Hindlimb muscle (tissue), 1 donor: Measurements from ENCODE around the gene CST5. TPM values are rescaled to one million over a fixed set of nuclear protein-coding genes. Genes with fewer than 3 reads are reported as not detected.
A peak's percentile ranks its signal among the peaks of the same experiment; 100 is the strongest.
"Not testable (repeated sequence)": the region's sequence is repeated elsewhere in the genome, so short reads cannot be mapped to it uniquely, and the experiment has no call there.

Source experiments
- DNase-seq: peaks from one replicate; pipeline ENCODE4 v3.0.0-alpha.2; 2013
- polyA plus RNA-seq: library from polyadenylated mRNA; unstranded; fragments of 120-200 nt; gene quantifications from one replicate; pipeline ENCODE4 v1.2.1, GENCODE V29; 2013; ENCODE audit not compliant: insufficient read length

Gene CST5, protein sequence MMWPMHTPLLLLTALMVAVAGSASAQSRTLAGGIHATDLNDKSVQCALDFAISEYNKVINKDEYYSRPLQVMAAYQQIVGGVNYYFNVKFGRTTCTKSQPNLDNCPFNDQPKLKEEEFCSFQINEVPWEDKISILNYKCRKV
- polyA plus RNA-seq: not detected

DNA sequence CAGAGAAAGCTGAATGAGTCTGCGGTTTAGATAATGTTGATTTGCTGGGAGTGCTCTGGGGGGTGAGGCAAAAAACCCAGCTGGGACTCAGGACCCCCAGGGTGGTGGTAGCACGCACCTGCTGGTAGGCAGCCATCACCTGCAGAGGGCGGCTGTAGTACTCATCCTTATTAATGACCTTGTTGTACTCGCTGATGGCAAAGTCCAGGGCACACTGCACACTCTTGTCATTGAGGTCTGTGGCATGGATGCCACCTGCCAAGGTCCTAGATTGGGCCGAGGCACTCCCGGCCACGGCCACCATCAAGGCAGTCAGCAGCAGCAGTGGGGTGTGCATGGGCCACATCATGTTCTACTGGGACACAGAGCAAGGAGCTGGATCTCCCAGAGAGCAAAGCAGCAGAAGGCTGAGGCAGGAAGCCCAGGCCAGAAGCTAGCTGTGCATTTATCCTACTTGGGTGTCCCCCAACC, at the start of gene CST5:
Gene CST5 (minus strand): TSS at position 421 of the 471 bp plus-strand sequence. CDS start 72 bp downstream, at position 349.
- DNase-seq: no peak

- no peak for DNase-seq
Measured at GRCh38 chr20:23928788-23929187, 49.2 kb upstream of the CST5 start.

DNA sequence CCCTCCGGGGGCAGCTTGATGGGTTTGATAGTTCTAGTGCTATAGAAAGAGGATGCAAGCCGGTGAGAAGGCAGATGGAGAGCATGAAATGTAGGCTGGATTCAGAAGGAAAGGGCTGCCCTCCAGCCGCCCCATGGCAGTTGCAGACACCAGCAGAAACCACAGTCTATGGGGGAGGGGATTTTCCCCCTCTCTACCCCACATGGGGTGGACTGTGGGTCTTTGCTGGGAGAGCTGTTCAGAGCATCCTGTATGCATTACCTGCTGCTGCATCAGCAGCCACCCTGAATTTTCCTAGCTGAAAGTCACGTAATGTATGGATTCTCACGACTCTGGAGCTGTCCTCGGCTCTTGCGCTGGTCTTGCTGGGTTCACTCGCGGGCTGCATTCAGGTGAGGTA, 48.8 kb upstream of the CST5 start:
- DNase-seq: no peak

DNA sequence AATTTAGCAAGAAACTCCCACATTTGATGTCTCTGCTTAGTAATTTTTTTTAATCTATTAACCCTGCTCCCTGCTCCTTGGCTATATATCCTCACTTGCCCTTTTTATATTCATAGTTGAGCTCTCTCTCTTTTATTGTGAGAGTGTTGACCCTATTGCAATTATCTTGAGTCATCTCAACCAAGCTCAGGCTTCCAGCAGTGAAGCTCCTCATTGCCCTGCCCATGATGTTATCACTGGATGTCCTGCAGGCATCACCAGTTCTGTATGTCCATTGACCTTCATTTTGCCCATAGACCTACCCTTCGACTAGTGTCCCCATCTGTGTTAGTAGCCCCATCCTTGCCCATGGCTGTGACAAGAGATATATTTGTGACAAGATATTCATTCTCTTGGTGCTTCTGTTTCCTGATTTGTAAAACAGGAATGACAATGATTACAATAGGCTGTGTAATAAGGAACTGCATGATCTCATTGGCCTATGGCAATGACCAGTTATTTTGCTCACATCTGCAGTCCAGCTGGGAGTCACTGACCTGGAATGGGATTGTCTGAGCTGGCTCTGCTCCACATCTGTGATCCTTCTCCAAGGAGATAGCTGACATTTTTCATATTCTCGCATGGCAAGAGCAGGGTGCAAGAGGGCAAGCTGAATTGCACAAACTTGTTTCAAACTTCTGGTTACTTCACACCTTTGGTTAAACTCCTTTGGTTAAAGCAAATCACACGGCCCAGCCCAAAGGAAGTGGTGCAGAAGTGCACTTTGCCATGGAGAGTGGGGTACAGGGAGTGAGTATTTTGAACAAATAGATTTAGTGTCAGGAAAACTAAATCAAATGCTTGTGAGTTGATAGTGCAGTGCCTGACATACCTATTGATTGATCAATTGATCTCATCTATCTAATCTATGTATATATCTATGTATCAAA, 47.7 kb upstream of the CST5 start:
- no peak for DNase-seq

DNA sequence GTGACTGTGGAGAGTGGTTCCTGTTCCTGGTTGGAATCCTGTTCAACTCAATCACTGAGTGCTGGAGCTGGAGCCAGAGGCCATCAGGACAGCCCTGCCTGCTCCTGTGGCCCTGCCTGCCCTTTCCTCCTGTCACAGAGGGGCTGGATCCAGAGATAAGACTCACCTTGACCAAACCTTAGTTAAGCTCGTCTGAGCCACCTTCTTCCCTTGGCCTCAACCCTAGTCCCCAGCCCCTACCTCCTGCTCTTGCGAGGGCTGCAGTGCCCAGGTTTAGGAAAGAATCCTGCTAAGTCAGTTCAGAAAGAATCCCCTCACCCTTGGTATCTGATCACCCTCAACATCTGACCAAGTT, 47.0 kb upstream of the CST5 start:
- DNase-seq: no peak

DNA sequence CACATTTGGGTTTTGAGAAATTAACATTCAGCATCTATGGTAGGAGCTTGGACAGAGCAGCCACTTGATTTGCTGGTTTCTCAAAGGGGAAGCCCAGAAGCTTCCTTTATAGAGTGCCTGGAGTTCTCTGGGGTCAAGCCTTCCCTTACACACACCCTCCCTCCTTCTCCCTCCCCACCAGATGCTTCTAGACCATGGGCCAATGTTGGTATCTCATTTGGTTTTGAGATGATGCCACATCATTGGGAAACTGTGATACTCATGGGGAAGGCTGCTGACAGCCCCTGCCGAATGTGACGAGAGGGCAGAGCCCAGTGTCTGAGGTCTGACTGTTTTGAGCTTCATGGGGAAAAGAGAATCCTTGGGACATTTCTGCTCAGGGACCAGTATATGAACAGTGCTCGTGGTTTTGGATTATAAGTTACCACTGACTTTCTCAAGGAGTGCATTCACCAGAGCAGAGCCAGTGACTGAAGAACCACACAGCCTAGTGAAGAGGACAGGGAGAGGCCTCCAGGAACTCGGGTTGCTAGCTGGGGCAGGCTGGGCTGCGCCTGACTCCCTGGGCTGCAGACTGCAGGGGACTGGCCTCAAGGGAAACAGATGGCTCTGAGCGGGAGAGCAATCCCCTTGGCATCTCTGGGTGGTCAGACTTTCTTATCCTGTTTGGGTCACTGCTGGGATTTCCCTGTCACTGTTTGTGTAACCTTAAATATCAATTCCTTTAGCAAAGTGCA, 46.4 kb upstream of the CST5 start:
- no peak for DNase-seq

DNA sequence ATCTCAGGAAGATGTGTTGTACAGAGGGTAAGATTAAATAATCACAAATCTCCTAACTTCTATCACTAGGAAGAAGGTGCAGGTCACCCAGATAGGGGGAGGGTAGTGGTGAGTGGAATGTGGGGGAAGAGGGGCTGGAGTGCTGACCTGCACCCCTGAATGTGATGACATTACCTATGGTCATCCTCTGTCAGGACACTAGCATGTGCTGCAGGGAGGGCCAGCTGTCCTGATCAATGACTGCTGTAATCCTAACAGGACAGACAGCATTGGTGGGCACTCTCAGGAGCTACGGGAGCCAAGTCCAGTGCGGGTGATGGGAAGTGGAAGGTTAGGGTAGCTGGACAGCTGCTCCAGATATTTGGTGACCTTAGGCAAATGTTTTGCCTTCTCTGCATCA, 45.2 kb upstream of the CST5 start:
- DNase-seq: no peak

DNA sequence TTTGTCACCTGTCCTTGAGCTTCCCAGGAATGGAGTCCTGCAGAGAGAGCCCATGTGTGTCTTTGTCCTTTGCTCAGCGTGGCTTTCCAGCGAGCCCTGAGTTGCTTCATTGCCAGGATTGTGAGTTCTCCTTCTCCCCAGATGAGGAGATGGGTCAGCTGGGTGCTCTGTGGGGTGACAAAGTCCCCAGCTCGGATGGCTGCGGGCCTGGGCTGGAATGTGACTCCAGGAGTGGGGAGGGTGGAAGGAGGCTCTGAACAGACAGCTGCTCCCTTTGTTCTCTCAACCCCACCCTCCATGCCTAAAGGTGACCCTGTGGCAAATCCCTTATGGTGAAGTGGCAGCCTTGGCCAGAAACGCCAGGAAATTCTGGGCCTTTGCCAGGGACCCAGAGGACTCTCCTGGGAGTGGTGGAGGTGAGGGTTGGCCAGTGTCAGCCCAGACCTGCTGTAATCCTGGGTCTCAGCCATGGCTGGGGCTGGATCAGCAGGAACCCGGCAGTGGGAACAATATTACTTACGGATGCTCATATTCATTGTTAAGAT, 44.4 kb upstream of the CST5 start:
- DNase-seq: no peak

GRCh38 chr20:23923311-23923710, 43.8 kb upstream of the CST5 start:
- DNase-seq: no peak

DNA sequence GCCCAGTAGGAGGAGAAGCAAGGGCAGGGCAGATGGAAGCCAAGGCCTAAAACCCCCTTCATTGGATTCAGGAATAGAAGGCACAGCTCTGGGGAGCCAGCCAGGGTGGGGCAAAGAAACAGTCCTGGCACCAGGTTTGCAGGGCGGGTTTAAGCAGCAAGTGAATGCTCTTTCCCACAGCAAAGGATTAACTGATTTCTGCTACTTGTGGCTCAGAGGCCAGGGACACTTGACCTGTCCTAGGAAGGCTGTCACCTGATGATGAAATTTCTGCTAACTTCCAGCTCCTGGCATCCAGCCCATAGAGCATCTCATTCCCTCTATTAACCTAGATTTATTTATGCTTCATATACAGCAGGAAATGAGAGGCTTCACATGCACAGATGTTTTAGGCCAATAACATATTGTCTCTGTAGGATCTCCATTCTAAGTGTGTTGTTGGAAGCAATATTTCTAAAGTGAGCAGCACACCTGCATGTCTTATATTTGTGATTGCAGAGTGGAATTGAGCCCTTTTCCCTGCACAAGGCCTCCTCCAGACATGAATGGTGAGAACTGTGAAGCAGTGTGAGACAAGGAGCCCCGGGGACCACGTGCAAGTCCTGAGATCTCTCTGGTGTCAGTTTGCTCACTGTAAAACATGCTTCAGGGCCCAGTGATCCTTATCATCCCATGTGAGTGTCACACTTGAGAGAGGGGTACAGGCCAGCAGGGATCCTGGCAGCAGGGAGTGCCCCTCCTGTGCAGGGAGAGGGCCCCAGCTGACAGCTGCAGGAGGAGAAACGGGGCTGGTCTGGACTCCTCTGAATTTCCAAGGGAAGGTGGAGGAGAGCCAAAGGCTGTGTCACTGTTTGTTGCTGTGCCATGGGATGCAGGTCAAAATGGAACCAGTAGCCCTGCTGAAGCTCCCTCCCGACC, 41.1 kb upstream of the CST5 start:
- peak; percentile 42 for DNase-seq

DNA sequence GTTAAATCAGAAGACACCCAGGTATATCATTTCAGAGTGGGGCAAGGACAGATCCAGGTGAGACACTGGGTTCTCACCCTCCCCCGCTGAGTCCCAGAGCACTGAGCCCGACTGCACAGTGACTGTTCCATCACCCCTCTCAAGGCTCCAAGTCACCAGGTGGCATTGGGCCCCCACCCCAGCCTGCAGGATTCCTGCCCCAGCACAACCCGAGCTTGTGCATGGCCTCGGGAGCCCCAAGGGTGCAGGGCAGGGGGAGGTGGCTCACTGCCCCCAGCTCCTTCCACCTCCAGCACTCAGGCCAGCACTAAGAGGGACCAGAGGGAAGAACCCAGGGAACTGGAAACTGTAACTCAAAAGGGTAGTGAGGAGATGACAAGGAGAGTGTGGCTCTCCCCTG, 39.3 kb upstream of the CST5 start:
- no peak for DNase-seq

DNA sequence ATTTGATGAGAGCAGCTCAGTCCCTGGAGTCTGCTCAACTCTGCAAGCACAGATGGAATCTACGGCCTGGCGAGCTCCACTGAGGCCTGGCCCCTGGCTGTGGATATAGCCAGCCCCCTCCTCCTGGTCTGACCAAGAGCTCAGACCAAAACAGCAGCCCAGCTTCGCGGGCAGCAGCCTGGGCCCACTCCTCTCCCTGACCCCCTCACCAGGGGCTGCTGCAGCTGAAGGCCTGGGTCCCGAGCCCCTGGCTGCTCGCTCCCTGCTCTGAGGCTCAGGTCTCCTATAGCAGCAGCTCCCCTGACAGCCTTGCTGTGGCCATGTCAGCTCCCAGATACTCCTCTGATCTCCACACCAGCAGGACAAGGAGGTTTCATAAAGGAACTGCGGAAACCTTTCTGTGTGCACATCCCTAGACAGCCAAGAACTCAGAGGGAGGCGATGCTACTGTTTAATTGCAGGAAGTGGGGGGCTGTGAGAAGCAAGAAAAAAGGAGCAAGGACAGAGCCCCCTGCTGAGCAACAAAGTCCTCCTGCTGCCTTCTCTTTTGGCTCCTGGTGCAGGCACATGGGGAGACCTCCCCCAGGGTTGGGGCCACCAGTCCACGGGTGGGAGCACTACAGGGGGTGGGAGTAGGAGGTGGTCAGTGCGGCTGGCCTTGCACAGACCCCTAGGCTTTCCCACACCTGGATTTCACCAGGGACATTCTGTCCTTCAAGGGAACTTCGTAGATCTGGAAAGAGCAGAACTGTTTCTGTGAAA, 38.7 kb upstream of the CST5 start:
- DNase-seq: no peak

- DNase-seq: no peak
Measured at GRCh38 chr20:23917024-23917725, 37.6 kb upstream of the CST5 start.

GRCh38 chr20:23915844-23916243, 36.3 kb upstream of the CST5 start:
- DNase-seq: no peak

DNA sequence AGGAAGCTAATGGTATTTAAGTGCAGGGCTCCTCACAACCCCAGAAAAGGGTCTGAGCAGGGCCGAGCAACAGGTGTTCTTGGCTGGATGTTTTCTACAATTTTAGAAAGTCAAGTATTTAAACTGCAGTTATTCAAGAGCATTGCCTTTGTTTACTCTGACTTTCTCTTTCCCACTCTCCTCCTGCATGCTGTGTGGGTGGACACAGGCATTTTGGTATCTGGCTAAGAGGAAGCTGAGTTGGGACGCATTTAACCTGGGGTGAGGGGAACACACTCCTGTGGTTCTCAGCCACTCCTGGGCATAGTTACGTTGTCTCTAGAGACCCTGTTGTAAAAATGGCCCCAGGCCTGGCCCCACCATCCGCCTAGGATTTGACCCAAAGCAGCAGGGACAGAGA, 34.9 kb upstream of the CST5 start:
- not testable (repeated sequence) for DNase-seq

DNA sequence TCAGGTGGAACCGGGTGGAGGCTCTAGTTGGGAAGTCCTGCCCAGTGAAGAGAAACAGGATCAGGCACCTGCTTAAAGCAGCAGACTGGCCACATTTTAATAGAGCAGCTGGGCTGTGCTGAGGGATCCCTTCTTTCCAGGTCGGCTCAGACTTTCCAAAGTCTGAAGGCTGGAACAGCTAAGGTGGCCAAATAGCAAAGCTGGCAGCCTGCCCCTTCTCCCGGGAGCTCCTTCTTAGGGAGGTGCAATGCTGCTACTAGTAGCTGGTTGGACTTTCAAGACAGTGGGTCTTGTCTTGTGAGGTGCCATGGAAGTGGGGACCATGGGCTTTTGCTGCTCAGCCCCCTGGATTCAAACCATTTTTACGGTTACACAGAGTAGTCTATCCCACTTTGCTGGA, 30.7 kb upstream of the CST5 start:
- DNase-seq: no peak

- no peak for DNase-seq
Measured at GRCh38 chr20:23909390-23909789, 29.8 kb upstream of the CST5 start.

DNA sequence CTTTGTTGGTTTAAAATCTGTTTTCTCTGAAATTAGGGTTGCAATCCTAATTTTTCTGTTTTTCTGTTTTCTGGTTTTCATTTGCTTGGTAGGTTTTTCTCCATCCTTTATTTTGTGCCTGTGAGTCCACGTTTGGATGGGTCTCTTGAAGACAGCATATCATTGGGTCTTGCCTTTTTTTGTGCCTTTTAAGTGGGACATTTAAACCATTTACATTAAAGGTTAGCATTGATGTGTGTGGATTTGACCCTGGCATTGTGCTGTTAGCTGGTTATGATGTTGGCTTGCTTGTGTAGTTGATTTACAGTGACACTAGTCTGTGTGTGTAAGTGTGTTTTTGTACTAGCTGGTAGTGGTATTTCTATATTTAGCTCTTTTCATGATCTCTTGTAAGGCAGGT, 28.0 kb upstream of the CST5 start:
- no peak for DNase-seq

GRCh38 chr20:23902396-23902795, 22.8 kb upstream of the CST5 start:
- not testable (repeated sequence) for DNase-seq

DNA sequence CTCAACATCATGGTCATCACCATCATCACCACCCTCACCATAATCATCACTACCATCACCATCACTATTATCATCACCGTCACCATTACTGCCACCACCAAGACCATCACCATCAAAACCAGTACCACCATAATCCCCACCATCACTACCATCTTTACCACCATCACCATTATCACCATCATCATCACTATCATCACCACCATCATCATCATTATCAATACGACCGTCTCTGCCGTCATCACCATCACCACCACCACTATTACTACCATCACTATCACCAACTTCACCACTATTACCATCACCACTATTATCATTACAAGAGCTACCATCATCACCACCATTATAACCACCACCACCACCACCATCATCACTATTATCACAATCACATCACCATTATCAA, 11.3 kb upstream of the CST5 start:
- not testable (repeated sequence) for DNase-seq
